Glomerular visceral epithelial cell (primary cell): ENCODE data around the gene SEMA4B.
"Not testable (repeated sequence)": the region's sequence is repeated elsewhere in the genome, so short reads cannot be mapped to it uniquely, and the experiment has no call there.

Experiments
- DNase-seq: peaks from one replicate; pipeline ENCODE4 v3.0.0-alpha.2; 2016; ENCODE audit errors: extremely low spot score

SEMA4B gene

GRCh38 chr15:90261811-90262210 is 60.7 kb downstream of the SEMA4B start:
- peak; percentile 45 for DNase-seq

GRCh38 chr15:90262426-90262825 is 61.3 kb downstream of the SEMA4B start:
- DNase-seq = no peak

- peak; percentile 16 for DNase-seq
Observed at GRCh38 chr15:90264671-90265070, 63.5 kb downstream of the SEMA4B start.

- peak; percentile 85 for DNase-seq
Observed at GRCh38 chr15:90265271-90266060, 64.3 kb downstream of the SEMA4B start, which contains the start of gene NGRN. NGRN (plus strand) TSS chr15:90265672; CDS start chr15:90265713, 41 bp downstream.

GRCh38 chr15:90266061-90266431 is 64.9 kb downstream of the SEMA4B start:
- DNase-seq = peak; percentile 40

DNA sequence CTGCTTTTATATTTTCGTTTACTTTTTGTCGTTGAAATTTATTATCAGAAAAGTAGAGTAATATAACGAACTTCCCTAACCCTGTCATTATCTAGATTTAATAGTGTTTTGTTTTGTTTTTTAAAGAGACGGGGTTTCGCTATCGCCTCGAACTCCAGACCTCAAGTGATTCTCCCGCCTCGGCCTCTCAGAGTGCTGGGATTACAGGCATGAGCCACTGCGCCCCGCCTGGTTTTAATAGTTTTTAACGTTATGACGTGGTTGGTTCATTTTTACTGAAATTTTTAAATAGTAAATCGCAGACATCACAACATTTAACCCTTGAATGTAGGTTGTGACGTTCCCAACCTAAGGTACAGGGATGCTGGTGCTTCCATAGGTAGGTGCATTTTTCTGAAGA is 65.4 kb downstream of the SEMA4B start:
- peak; percentile 18 for DNase-seq

DNA sequence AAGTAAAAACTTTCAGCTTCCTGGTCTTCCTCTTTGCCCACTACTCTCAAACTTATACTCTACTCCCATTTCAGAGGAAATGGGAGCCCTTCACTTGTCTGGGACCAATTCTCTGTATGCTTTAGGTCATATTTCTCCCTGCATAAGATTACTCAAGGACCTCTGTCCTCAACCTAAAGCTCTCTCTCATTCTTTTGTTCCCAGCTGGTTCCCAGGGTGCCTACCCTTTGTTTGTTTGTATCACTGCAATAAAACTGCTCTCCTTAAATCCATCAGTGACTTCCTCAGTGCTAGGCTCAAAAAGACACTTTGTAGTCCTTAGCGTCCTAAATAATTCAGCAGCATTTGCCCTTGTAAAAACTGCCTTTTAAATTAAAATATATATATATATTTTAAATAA is 67.3 kb downstream of the SEMA4B start:
- DNase-seq = no peak

DNA sequence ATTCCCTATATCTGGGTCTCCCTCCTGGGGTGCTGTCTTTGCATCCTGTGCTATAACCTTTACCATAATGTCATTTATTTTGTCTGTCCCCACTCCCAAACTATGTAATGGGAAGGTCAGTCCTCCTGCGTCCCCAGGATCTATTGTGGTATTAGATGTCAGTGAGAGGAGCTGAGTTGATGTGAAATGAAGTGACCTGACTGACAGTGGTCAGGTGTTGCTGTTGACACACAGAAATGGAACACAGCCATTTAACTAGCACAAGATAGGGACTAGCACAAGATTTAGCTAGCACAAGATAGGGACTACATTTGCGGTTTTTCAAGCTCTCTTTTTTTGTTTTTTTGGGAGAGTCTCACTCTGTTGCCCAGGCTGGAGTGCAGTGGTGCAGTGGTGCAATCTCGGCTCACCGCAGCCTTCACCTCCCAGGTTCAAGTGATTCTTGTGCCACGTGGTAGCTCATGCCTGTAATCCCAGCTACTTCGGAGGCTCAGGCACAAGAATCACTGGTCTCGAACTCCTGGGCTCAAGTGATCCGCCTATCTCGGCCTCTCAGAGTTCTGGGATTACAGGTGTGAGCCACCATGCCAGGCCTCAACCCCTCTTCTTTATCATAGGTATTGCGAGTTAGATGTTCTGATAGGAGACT is 69.5 kb downstream of the SEMA4B start:
- no peak for DNase-seq

DNA sequence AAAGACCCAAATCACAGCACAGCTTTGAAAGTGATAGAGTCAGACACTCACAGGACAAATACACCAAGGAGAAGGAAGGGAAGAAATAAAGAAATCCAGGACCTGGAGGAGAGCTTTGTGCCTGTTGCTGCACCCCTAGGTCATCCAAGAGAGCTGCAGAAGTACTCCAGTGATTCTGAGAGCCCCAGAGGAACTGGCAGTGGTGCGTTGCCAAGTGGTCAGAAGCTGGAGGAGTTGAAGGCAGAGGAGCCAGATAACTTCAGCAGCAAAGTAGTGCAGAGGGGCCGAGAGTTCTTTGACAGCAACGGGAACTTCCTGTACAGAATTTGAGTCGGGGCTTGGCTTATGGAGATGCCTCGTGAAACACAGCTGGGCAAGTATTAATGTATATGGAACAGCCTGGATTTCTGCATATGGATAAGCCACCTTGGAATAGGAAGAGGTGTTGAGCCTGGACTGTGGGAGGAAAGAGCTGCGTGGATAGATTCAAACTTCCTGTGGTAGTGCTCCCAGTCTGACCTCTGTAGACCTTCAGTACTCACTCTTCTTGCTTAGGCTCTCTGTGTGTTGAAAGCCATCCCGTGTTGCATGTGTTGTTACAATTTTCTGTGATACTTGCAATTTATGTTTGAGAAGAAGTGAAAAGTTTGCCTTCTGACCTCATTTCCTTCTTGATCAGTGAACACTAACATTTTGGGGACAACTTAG is 70.5 kb downstream of the SEMA4B start:
- DNase-seq = no peak

DNA sequence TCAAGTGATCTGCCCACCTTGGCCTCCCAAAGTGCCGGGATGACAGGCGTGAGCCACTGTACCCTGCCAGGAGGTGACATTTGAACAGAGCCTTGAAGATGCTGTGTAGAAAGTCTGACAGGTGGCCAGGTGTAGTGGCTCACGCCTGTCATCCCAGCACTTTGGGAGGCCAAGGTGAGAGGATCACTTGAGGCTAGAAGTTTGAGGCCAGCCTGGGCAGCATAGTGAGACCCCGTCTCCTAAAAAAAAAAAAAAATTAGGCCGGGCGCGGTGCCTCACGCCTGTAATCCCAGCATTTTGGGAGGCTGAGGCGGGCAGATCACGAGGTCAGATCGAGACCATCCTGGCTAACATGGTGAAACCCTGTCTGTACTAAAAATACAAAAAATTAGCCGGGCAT is 77.3 kb downstream of the SEMA4B start:
- not testable (repeated sequence) for DNase-seq
